Neuronal stem cell (in vitro differentiated cells): ENCODE data around the gene C17orf100.

ENCODE experiments used
- DNase-seq: peaks from one replicate; pipeline ENCODE4 v3.0.0-alpha.2; 2013; ENCODE audit warnings: low spot score
- H2AFZ ChIP-seq: one replicate; pipeline ENCODE4 v1.6.1; 2013; ENCODE audit warnings: mild to moderate bottlenecking, low read length, inconsistent platforms
- H2AK5ac ChIP-seq: 2 replicates; pipeline ENCODE4 v1.6.1; 2013; ENCODE audit warnings: low read depth, mild to moderate bottlenecking, inconsistent platforms, low read length, moderate library complexity, mixed read lengths
- H2BK120ac ChIP-seq: 2 replicates; pipeline ENCODE4 v1.6.1; 2013; ENCODE audit warnings: low read depth, mild to moderate bottlenecking, inconsistent platforms, low read length, moderate library complexity, mixed read lengths
- H2BK12ac ChIP-seq: one replicate; pipeline ENCODE4 v1.6.1; 2013; ENCODE audit warnings: low read length, inconsistent platforms
- H2BK15ac ChIP-seq: 2 replicates; pipeline ENCODE4 v1.6.1; 2013; ENCODE audit warnings: mild to moderate bottlenecking, low read length, inconsistent platforms, mixed read lengths
- H2BK5ac ChIP-seq: one replicate; pipeline ENCODE4 v1.6.1; 2013; ENCODE audit warnings: inconsistent platforms, mild to moderate bottlenecking, low read length, moderate library complexity
- H3K14ac ChIP-seq: one replicate; pipeline ENCODE4 v1.6.1; 2013; ENCODE audit warnings: low read length, inconsistent platforms
- H3K18ac ChIP-seq: 2 replicates; pipeline ENCODE4 v1.6.1; 2013; ENCODE audit warnings: low read length, inconsistent platforms
- H3K23ac ChIP-seq: 2 replicates; pipeline ENCODE4 v1.6.1; 2013; ENCODE audit warnings: low read depth, mild to moderate bottlenecking, mixed read lengths, low read length, inconsistent platforms; ENCODE audit not compliant: poor library complexity
- H3K27ac ChIP-seq: replicated peaks from 3 replicates; pipeline ENCODE4 v1.5.1; 2013; ENCODE audit warnings: low read length, inconsistent platforms
- H3K27me3 ChIP-seq, 3 experiments: 2 replicates each; pipeline ENCODE4 v1.6.1; 2013; ENCODE audit warnings: low read length in 3 of 3, mild to moderate bottlenecking in 2 of 3, inconsistent platforms in 1 of 3, low read depth in 1 of 3, mixed read lengths in 1 of 3, moderate library complexity in 1 of 3; ENCODE audit not compliant: control insufficient read depth in 3 of 3, insufficient read depth in 3 of 3
- H3K36me3 ChIP-seq, 2 donors: replicated peaks in 1 of 2; 2 replicates each; pipeline ENCODE4 v1.6.1; 2013; ENCODE audit warnings: low read length in 2 of 2; ENCODE audit not compliant: control insufficient read depth in 2 of 2, insufficient read depth in 2 of 2
- H3K4ac ChIP-seq: 2 replicates; pipeline ENCODE4 v1.6.1; 2013; ENCODE audit warnings: inconsistent platforms, mild to moderate bottlenecking, low read length, moderate library complexity
- H3K4me1 ChIP-seq, 2 donors: 1 replicate in 1 of 2; 2 replicates in 1 of 2; pipeline ENCODE4 v1.6.1; 2013; ENCODE audit warnings: low read length in 2 of 2, low read depth in 1 of 2; ENCODE audit not compliant: control insufficient read depth in 2 of 2, insufficient read depth in 1 of 2
- H3K4me2 ChIP-seq: one replicate; pipeline ENCODE4 v1.6.1; 2013; ENCODE audit warnings: mild to moderate bottlenecking, low read length, inconsistent platforms; ENCODE audit not compliant: insufficient read depth, poor library complexity, severe bottlenecking
- H3K4me3 ChIP-seq, 2 donors: 2 replicates each; pipeline ENCODE4 v1.5.1; 2013; ENCODE audit warnings: low read length in 2 of 2, mild to moderate bottlenecking in 2 of 2, inconsistent platforms in 1 of 2, moderate library complexity in 1 of 2
- H3K79me1 ChIP-seq: one replicate; pipeline ENCODE4 v1.6.1; 2013; ENCODE audit warnings: low read depth, mild to moderate bottlenecking, inconsistent platforms, low read length, moderate library complexity
- H3K9ac ChIP-seq: one replicate; pipeline ENCODE4 v1.6.1; 2013; ENCODE audit warnings: mild to moderate bottlenecking, low read depth, low read length, inconsistent platforms; ENCODE audit not compliant: poor library complexity
- H3K9me3 ChIP-seq, 2 donors: replicated peaks in 1 of 2; 2 replicates each; pipeline versions ENCODE3 to v1.6.1; 2013; ENCODE audit warnings: low read length in 2 of 2, mild to moderate bottlenecking in 2 of 2, inconsistent platforms in 1 of 2, low read depth in 1 of 2, mixed read lengths in 1 of 2, moderate library complexity in 1 of 2; ENCODE audit not compliant: control insufficient read depth in 2 of 2, insufficient read depth in 1 of 2
- H4K8ac ChIP-seq: one replicate; pipeline ENCODE4 v1.6.1; 2013; ENCODE audit warnings: low read depth, mild to moderate bottlenecking, inconsistent platforms, low read length, moderate library complexity
- H4K91ac ChIP-seq: one replicate; pipeline ENCODE4 v1.6.1; 2013; ENCODE audit warnings: low read length, low read depth, mild to moderate bottlenecking, inconsistent platforms; ENCODE audit not compliant: poor library complexity
- WGBS, 2 donors: extraction: QIAGEN DNeasy Blood & Tissue Kit; methylation state at CpG; one replicate each; pipeline ENCODE4 v1.1.7; 2013; ENCODE audit warnings: missing lambda C conversion rate in 2 of 2, mixed read lengths in 1 of 2; ENCODE audit not compliant: insufficient read length in 2 of 2, insufficient replicate concordance in 1 of 2; ENCODE audit errors: extremely low coverage in 2 of 2; 5-methylcytosine and 5-hydroxymethylcytosine counted together

Gene C17orf100

DNA sequence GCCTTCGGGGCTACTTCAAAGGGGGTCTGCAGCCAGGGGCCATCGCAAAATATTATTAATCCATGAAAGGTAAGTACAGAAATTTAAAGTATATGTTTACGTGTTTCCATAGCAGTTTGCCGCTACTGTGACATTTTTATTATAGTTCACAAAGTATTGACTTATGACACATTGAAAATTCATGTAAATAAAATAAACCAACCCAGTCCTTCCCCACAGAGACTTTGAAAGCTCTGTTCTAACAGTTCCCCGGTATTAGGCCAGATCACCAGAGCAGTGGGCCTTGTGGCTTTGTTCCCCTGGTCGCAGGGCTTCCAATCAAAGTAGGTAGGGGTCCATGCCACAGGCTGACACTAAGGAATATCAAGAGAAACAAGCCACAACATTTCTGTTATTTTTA lies 24.9 kb upstream of the C17orf100 start:
- Histone ChIP-seq H3K14ac (no peak overlapping the region), H2BK120ac (no peak overlapping the region), H3K9ac (no peak overlapping the region), H3K27me3 (no peaks in the 10 kb centered on the region), H3K18ac (no peak overlapping the region), H2AFZ (no peak overlapping the region), H3K9me3 (no peaks in the 10 kb centered on the region), H3K4me2 (no peak overlapping the region), H2BK12ac (no peak overlapping the region), H2BK15ac (no peak overlapping the region), H3K36me3 (peaks cover 16 to 97% of the 10 kb centered on the region in 2 donors), H3K4me3 (no peak overlapping the region), H2AK5ac (no peak overlapping the region), H3K4ac (no peak overlapping the region), H3K23ac (no peak overlapping the region), H3K27ac (no peak overlapping the region), H3K4me1 (no peaks in the 10 kb centered on the region), H3K79me1 (peaks cover 2% of the 10 kb centered on the region), H2BK5ac (no peak overlapping the region), H4K8ac (no peak overlapping the region), H4K91ac (no peak overlapping the region)
- DNase-seq, result no peak
- no CpG with 5 or more reads among the region's 6 CpGs for WGBS, 2 donors

DNA sequence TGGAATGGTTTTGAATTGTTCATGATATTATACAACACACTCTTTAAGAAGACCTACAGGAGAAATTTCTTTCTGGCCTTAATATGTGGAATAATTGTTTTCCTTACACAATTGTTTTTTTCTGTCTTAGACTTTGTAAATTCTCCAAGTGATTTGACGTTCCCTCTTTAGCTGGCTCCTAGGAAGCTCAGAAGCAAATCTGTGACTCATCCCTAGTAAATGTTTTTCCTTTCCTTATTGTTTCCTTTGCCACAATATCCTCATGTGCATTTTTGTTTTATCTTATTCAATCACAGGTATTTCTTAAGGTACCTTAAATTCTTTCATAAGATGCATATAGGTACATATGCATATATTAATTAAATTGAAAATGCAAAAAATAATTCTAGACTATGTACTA lies 24.5 kb upstream of the C17orf100 start:
- Histone ChIP-seq H3K4me3 (no peak overlapping the region), H3K79me1 (peaks cover 2% of the 10 kb centered on the region), H2AFZ (no peak overlapping the region), H3K4me2 (no peak overlapping the region), H3K27ac (no peak overlapping the region), H3K9me3 (no peaks in the 10 kb centered on the region), H3K23ac (no peak overlapping the region), H2BK5ac (no peak overlapping the region), H3K18ac (no peak overlapping the region), H4K91ac (no peak overlapping the region), H3K36me3 (peaks cover 14 to 97% of the 10 kb centered on the region in 2 donors), H3K4ac (no peak overlapping the region), H3K27me3 (no peaks in the 10 kb centered on the region), H3K4me1 (no peaks in the 10 kb centered on the region), H3K14ac (no peak overlapping the region), H4K8ac (no peak overlapping the region), H2BK15ac (no peak overlapping the region), H3K9ac (no peak overlapping the region), H2BK12ac (no peak overlapping the region), H2AK5ac (no peak overlapping the region), H2BK120ac (no peak overlapping the region)
- DNase-seq, result no peak
- WGBS, 2 donors, result no CpG with 5 or more reads among the region's 1 CpG

- no peak overlapping the region for H3K18ac ChIP-seq
- no peak overlapping the region for H4K91ac ChIP-seq
- H3K9ac ChIP-seq, result no peak overlapping the region
- no peak overlapping the region for H3K4ac ChIP-seq
- no peak overlapping the region for H3K4me2 ChIP-seq
- H3K14ac ChIP-seq, result no peak overlapping the region
- H3K4me1 ChIP-seq, result no peaks in the 10 kb centered on the region
- no peak overlapping the region for H3K23ac ChIP-seq
- peaks cover 0 to 4% of the 10 kb centered on the region in 2 donors for H3K9me3 ChIP-seq
- no peak overlapping the region for H2BK12ac ChIP-seq
- H2AFZ ChIP-seq, result no peak overlapping the region
- no peak overlapping the region for H2BK120ac ChIP-seq
- no peak overlapping the region for H2BK5ac ChIP-seq
- no peak overlapping the region for H2AK5ac ChIP-seq
- no peak for DNase-seq
- H3K27ac ChIP-seq, result no peak overlapping the region
- H2BK15ac ChIP-seq, result no peak overlapping the region
- no peaks in the 10 kb centered on the region for H3K27me3 ChIP-seq
- WGBS, 2 donors, result no CpG with 5 or more reads among the region's 1 CpG
- no peak overlapping the region for H4K8ac ChIP-seq
- no peak overlapping the region for H3K4me3 ChIP-seq
- peaks cover 4% of the 10 kb centered on the region for H3K79me1 ChIP-seq
- H3K36me3 ChIP-seq, result peaks cover 16 to 98% of the 10 kb centered on the region in 2 donors
Measured at GRCh38 chr17:6630390-6630789, 21.2 kb upstream of the C17orf100 start.

GRCh38 chr17:6632530-6632929 lies 19.0 kb upstream of the C17orf100 start:
- Histone ChIP-seq H2BK120ac (no peak overlapping the region), H2BK12ac (no peak overlapping the region), H3K18ac (no peak overlapping the region), H3K27me3 (no peaks in the 10 kb centered on the region), H3K36me3 (peaks cover 14 to 97% of the 10 kb centered on the region in 2 donors), H3K23ac (no peak overlapping the region), H4K91ac (no peak overlapping the region), H2AK5ac (no peak overlapping the region), H3K79me1 (peaks cover 10% of the 10 kb centered on the region), H3K27ac (no peak overlapping the region), H2AFZ (no peak overlapping the region), H3K4ac (no peak overlapping the region), H3K14ac (no peak overlapping the region), H3K4me2 (no peak overlapping the region), H3K9me3 (peaks cover 0 to 4% of the 10 kb centered on the region in 2 donors), H3K9ac (no peak overlapping the region), H2BK5ac (no peak overlapping the region), H3K4me3 (no peak overlapping the region), H2BK15ac (no peak overlapping the region), H4K8ac (no peak overlapping the region), H3K4me1 (no peaks in the 10 kb centered on the region)
- no peak for DNase-seq
